ENCODE results near the gene BCAS4.
"Not testable (repeated sequence)": the region's sequence is repeated elsewhere in the genome, so short reads cannot be mapped to it uniquely, and the experiment has no call there.

Gene BCAS4

DNA sequence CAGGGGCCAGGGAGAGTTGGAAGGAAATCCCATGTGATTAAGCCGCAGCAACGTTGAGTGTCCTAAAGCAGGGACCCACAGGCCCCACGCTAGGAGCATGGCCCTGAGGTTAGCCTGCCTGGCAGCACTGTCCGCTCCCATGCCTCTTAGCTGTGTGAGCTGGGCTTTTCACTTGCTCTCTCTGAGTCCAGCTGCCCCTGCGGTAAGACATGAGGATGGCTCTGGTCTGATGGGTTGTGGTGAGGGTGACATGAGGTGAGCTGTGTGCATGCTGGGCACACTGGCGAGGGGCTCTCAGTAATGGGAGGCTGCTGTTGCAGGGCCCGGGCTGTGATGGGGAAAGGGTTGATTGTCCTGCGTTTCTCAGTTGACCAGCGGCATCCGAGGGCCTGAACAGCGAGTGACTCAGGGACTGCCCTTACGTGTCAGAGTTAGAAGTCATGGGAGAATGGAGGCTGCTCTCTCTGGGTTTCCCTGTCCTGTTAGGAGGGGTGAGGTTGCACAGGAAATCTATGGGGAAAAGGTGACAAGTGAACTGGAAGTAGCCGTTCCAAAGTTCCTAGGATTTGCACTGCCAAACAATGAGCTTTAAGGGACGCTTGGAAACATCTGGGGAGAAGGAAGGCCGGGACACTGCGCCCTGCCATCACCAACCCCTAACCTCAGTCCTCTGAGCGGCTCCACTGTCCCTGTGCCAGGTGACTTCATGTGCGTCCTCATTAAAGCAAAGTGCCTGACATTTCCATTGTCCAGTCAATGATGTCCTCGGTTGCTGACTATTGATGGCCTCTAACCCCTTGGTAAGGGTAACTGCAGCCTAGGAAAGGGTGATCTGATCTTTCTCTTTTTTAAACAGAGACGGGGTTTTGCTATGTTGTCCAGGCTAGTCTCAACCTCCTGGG is 85.0 kb downstream of the BCAS4 start:
- FAIRE-seq, result no peak

DNA sequence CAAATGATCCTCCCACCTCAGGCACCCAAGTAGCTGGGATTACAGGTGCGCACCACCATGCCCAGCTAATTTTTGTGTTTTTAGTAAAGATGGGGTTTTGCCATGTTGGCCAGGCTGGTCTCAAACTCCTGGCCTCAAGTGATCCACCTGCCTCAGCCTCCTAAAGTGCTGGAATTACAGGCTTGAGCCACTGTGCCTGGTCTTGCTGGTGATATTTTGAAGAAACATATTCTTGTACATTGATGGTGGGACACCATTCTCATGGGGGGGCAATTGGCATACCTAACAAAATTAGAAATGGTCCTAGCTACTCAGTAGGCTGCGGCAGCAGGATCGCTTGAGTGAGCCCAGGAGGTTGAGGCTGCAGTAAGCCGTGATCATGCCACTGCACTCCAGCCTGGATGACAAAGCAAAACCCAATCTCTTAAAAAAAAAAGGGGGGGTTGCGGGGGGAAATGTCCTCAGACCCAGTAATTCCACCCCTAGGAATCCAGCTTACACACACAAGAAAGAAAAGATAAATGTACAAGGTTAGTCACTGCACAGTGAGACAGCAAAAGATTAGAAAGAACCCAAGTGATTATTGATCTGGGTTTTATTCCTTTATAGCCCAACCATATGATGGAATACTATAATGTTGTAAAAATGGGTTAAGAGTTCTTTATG is 87.0 kb downstream of the BCAS4 start:
- not testable (repeated sequence) for FAIRE-seq

DNA sequence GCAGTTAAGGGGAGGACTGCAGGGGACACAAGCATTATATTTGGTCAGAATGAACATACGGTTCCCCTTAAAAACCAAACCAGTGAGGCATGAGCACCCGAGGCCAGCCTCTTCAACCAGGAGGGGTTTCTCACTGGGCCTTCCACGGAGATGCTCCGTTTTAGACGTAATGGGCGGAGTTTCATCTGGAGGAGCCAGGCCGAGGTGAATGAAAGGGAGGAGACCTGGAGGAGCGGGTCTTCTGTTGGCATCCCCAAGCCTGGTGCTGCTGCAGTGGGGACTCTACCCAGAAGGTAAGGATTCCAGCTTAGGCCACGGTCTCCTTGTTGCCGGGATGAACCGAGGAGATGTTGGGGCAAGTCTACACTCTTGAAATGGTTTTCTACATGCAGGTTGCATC is 89.0 kb downstream of the BCAS4 start:
- no peak for FAIRE-seq

DNA sequence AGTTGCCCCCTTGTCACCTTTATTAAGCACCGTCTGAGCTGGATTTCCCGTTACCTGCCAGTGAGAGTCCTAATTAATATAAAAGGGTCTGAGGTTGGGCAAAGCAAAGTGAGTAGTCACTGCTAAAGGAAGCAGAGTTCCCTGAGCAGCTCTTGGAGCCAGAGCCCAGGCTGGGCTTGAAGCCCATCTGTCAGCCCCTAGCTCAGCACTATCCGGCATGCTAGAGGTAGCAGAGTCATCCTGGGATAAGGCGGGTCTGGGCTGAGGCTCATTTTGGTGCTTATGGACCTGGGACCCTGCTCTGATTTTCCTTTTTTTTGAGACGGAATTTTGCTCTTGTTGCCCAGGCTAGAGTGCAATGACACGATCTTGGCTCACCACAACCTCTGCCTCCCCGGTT is 90.2 kb downstream of the BCAS4 start:
- FAIRE-seq, result no peak

DNA sequence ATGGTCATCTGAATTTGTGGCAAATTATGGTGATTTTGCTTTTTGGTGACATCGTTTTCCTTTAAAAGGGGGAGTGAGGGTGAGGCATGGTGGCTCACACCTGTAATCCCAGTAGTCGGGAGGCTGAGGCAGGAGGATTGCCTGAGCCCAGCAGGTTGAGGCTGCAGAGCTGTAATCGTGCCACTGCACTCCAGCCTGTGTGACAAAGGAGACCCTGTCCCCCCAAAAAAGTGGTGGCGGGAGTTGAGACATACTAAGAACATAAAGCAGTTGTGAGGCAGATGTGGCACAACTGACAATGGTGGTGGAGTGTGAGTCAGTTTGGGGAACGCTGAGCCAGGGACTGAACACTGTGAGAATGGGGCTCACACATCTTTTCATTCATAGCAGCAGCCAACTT is 90.9 kb downstream of the BCAS4 start:
- no peak for FAIRE-seq

DNA sequence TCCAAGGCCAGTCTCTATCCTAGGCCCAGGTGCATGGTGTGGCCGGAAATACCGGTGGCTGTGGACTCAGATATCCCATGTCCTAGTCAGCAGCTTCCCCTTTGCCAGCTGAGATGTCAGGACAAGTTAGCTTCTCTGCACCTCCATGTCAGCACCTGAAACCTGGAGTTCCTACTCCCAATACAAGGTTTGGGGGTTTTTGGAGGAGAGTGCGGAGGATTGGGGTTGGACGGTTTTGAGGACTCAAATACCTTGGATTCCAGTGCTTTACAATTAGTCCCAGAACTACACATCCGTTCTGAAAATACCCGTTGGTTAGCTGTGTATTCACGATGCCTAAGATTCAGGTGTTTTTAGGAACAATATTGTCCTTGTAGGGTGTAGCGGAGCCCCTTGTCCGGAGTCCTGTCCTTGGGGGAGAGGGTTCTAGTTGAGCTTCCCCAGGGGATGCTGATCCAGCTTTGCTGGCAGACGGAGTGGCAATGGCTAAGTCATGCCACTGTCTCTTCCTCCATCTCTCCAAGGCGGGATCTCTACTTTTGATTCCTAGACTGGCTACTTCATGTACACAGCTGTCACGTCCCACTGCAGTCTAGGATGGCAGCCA is 91.4 kb downstream of the BCAS4 start:
- no peak for FAIRE-seq

DNA sequence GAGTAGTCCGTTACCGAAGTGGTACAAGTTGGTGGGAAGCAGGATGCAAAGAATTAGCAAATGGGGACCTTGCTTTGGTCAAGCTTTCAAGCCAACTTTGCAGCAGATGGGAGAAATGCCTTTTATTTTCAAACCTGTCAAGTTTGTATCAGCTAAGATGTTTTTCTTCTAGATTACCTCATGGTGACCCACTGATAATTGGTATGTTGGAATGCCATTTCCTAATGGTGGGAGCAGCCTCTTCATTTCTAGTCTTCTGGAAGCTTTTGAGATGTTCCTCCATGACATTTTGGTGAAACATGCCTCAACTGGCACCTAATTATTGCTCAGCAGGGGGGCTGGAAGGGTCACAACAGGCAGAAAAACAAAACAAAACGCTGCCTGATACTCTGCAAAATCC is 92.7 kb downstream of the BCAS4 start:
- no peak for FAIRE-seq

DNA sequence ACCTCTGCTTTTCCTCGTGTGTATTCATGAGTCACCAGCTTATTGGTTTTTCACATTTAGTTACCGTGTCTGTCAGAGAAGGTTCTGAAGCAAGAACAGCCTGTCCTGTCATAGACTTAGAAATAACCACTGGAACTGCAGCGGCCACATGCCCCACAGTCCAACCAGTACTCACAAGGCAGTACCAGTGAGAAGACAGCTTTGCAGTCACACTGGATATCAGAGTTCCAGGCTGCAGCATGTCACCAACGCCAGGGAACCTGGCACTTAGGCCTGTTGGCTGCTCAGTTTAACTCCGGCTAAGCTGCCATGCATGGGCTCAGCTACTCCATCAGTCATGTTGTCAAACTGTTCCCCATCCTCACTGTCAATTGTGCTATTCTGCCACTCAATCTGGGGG is 96.3 kb downstream of the BCAS4 start:
- no peak for FAIRE-seq

DNA sequence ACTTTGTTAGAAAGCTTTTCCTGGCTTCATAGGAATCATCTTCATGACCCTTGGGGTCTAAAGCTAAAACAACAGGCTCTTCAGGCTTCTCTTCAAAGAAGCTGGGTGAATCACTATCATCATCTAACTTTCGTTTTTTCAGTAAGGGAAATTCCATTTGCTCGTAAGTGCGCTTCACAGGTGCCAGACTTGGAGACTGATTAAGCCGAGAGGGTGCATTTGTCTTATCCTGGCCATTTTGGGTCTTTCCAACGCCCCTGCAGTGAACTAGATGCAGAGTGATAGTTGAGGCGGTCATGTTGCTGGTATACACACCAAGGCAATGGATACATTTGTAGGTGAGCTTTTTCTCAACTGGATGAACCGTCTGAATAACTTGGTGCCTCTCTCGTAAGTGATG is 97.5 kb downstream of the BCAS4 start:
- FAIRE-seq, result no peak

DNA sequence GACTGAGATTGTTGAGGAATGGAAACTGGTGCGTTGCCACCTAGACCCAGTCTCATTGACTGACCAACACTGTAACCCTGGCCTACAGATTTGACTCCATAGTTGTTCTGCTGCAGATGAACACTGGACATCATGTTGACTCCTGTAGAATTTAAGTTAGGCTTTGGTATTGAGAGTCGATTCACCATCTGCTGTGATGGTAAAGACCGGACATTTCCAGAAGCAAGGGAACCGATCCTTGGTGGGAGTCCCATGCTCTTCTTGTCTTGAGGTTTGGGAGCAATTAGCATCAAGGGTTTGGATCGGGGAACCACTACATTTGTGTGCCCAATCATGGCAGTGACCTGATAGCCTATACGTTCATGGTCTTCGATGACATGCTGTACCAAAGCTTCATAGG is 98.8 kb downstream of the BCAS4 start:
- FAIRE-seq, result no peak

DNA sequence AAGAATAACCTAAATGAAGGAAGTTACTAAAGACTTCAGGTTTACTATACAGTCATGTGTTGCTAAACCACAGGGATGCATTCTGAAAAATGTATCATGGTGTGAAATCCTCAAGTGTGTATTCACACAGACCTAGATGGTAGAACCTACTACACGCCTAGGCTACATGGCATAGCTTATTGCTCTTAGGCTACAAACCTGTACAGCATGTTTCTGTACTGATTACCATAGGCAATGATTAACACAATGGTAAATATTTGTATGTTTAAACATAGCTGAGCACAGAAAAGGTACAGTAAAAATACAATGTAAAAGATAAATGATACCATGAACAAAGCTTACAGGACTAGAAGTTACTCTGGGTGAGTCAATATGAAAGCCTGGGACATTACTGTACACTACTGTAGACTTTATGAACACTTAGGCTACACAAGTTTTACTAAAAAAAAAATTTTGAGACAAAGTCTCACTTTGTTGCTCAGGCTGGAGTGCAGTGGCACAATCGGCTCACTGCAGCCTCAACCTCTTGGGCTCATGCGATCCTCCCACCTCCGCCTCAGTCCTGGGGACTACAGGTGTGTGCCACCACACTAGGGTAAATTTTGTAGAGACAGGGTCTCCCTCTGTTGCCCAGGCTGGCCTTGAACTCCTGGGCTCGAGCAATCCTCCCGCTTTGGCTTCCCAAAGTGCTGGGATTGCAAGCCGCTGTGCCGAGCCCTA is 100.4 kb downstream of the BCAS4 start:
- FAIRE-seq, result no peak

DNA sequence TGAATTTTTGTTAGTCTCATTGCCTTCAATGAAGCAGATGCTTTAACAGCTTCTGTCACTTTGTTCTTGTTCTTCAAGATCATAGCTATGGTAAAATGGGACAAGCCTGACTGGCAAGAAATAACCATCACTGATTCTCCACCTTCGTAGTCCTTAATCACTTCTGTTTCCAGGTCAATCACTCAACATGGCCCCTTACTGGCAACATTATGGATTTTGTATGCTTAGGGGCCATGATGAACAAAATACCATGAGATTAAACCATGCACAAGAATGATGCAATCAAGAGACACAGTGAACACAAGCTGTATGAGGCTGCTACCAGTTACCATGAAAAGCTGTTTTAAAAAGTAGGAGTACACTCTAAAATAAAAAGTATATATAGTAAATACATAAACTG is 103.6 kb downstream of the BCAS4 start:
- FAIRE-seq, result no peak

DNA sequence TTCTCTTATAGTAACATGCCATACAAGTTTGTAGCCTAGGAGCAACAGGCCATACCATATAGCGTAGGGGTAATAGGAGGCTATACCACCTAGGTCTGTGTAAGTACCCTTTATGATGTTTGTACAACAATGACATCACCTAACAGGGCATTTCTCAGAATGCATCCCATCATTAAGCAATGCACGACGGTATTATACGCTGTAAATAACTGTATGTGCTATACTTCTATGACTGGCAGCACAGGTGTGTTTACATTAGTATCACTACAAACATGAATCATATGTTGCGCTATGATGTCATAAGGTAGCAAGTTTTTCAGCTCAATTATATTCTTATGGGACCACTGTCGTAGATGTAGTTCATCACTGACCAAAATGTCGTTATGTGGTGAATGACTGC is 105.4 kb downstream of the BCAS4 start:
- FAIRE-seq, result no peak

DNA sequence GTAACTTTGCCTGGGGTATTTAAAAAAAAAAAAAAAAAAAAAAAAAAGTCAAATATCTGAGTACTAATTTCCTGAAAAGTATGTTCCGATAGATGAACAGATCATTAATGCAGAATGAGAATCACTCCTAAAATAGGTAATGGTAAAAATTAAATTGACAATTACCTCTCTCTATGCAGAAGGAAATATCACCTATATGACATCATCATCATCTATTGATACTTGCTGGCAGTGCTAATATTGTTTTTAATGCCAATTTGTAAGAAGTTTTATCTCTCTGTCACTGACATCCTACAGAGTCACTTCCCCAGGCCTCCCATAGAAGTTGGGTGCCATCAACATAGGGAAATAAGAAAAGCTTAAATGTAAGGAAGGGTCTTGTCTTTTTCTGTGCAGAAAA is 106.4 kb downstream of the BCAS4 start:
- FAIRE-seq, result no peak

DNA sequence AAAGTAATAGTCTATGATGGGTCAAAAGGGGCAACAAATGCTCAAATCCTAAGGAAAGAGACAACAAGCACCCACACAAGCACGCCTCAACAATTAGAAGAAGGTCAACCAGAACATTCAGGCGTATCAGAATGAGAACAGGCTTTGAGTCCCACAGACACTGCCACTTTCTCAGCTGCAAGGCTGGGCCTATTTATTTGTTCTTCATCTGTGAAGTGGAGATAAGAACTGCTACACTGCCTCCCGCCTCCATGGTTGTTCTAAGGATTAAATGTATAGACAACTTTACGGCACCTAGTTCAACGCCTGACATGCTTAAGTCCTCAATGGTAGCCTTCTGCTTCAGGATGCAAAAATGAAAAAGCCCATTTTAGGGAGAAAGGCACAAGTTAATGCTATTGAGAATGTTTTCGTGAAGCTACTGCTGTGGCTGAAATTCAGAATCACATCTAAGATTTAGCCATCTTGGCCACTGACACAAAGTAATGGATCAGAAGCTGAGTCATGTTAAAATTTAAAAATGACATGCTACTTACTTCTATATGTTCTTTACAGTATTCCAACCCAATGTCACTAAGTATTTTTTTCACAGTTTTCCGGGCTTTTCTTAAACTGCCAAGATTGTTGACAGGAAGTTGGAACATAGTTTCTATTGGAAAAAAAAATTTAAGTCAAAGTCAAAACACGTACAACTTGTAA is 108.6 kb downstream of the BCAS4 start:
- no peak for FAIRE-seq

DNA sequence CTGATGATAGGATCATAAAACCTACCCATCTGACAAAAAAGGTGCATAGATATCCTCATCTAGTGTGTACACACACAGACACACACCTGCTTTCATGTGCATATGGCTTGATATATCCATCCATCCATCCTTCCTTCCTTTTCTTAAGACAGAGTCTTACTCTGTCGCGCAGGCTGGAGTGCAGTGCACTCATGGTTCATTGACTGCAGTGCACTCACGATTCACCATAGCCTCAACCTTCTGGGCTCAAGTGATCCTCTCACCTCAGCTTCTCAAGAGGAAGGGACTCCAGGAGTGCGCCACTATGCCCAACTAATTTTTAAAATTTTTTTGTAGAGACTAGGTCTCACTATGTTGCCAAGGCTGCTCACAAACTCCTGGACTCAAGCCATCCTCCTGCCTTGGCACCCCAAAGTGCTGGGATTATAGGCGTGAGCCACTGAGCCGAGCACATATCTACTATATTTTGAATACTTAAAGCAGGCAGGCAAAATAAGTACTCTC is 109.3 kb downstream of the BCAS4 start:
- FAIRE-seq, result no peak

DNA sequence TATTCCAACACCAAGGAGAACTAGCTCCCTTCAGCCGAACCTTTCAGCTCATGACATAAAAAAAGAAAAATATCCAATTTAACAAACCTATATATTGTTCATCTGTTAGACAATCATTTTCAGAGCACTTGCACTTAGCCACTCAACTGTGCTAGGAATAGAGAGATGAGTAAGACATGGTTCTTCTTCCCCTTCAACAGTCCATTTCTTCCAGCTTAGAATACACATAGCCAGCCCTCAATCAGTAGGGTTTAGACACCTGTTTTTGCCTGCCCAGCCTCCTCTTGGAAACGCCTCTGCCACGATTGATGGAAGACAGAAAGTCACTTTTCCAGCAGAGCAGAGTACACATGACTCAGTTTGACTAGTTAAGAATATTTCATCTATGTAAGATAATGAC is 114.6 kb downstream of the BCAS4 start:
- no peak for FAIRE-seq

DNA sequence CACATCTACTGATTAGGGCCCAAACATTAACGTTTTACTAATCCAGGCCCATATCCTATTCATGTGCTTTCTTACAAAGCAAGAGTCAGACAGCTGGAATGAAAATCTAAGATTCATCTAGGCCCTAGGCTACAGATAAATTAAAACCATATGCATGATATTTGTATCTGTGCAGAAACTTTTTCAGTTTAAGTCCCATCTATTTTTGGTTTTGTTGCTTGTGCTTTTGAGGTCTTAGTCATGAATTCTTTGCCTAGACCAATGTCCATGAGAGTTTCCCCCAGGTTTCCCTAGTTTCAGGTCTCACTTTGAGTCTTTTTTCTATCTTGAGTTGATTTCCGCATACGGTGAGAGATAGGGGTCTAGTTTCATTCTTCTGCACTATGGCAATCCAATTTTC is 116.2 kb downstream of the BCAS4 start:
- no peak for FAIRE-seq

DNA sequence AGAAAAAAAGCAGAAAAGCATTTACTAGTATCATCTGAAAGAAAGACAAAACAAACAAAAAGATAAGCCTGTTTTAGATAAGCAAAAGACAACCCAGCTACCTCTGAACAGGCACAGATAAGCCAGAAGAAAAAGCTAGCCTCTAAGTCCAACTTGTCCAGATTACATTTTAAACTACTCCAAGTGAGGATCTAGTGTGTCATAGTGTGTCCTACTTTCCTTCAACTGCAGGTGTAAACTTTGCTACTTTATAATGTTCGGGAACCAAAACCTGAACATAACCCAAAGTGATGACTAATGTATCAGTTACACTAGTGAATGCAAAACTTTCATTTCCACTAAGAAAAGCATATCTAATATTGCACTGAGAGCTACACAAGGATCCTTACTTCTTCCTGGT is 116.9 kb downstream of the BCAS4 start:
- no peak for FAIRE-seq

DNA sequence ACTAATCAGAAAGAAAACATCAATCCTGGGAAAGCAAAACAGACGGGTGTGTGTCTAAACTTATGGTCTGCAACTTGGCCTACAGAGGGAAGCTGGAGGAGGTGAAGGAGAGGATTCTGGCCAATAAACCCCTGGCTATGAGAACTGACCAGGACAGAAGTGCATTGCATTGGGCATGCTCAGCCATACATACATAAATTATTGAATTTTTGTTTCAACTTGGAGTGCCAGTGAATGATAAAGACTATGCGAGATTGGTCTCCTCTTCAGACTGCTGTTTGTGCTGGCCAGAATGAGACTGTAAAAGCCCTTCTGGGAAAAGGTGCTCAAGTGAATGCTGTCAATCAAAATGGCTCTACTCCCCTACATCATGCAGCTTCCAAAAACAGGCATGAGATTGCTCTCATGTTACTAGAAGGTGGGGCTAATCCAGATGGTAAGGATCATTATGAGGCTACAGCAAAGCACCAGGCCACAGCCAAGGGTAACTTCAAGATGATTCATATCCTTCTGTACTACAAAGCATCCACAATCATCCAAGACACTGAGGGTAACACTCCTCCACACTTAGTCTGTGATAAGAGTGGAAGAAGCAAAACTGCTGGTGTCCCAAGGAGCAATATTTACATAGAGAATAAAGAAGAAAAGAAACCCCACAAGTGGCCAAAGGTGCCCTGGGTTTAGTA is 119.0 kb downstream of the BCAS4 start:
- FAIRE-seq, result no peak

DNA sequence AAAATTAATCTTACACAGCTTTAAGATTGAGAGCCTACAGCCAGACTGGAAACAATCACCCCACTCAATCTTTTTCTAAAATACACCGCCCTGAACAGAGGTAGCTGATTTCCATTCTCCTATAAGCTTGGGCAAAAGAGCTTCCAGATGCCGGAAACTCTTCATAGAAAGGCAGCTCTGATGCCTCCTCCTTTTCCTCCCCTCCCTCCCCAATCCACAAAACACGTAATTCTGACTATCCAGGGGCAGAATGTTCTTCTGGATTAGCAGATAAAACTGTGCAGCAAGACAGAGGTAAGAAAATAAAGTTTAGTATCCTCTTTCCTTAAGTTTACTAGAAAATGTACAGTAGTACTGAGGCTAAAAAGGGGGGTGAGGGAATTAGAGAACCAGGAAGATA is 120.6 kb downstream of the BCAS4 start:
- FAIRE-seq, result no peak

DNA sequence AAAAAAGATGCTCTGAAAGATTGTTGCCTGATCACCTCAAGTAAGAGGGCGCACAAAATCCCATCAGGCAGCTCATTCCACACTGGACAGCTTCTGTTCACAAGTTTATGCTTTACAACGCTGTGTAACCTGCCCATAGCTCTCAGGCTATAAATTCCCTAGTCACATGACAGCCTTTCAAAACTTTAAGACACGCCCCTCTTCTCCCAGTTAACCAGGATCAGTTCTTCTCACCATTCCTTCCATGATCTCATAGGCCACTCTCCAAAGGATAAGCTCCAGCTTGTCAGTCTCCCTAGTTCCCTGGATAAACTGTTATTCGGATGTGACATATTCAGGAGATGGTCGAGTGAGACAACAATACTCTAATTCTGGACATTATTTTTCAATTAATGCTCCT is 121.4 kb downstream of the BCAS4 start:
- no peak for FAIRE-seq

Measured in A204.1 (cell line).